HEK293 (cell line): ENCODE results near the gene CTSZ.

Experiments used
- CTCF ChIA-PET: fragments of 350-600 bp; formaldehyde crosslinking; extraction: SDS; loops from one replicate; lab custom pipeline; 2021; ENCODE audit warnings: antibody characterized with exemption; lab: Yijun Ruan, JAX
- POLR2A ChIA-PET: fragments of 300-600 bp; formaldehyde crosslinking; extraction: SDS; loops from one replicate; lab custom pipeline; 2020; ENCODE audit warnings: antibody characterized with exemption, inconsistent platforms; lab: Yijun Ruan, JAX
- H3K27ac ChIP-seq: fragments of 200-500 bp; sonication (Bioruptor generic); 2 replicates; pipeline ENCODE4 v1.5.1; 2014; ENCODE audit warnings: low read depth, low read length, control low read depth, inconsistent platforms; ENCODE audit errors: extremely low read depth
- H3K36me3 ChIP-seq, 2 experiments: fragments of 200-500 bp in 1 of 2; sonication (Bioruptor generic) in 1 of 2; 1 replicate in 1 of 2; 2 replicates in 1 of 2; pipeline ENCODE4 v1.5.1; 2014 to 2017; ENCODE audit warnings: inconsistent platforms in 2 of 2, low read length in 2 of 2; ENCODE audit not compliant: control insufficient read depth in 2 of 2, insufficient read depth in 1 of 2
- H3K4me1 ChIP-seq: fragments of 200-500 bp; sonication (Bioruptor generic); 2 replicates; pipeline ENCODE4 v1.5.1; 2014; ENCODE audit warnings: mild to moderate bottlenecking, low read length, inconsistent platforms; ENCODE audit not compliant: control insufficient read depth, insufficient read depth
- H3K4me3 ChIP-seq: 2 replicates; pipeline ENCODE4 v1.5.1; 2011; ENCODE audit warnings: low read depth, mild to moderate bottlenecking, control low read depth, low read length, moderate library complexity
- H3K9me3 ChIP-seq: fragments of 200-500 bp; sonication (Bioruptor generic); 2 replicates; pipeline ENCODE4 v1.5.1; 2014; ENCODE audit warnings: low read depth, low read length, inconsistent platforms; ENCODE audit not compliant: control insufficient read depth, insufficient read depth
- KLF10 ChIP-seq: fragments of 450-650 bp; IDR thresholded peaks from 2 replicates; pipeline ENCODE4 v1.5.1; 2018; ENCODE audit warnings: missing biosample characterization, mild to moderate bottlenecking, missing genetic modification characterization
- SALL2 ChIP-seq: fragments of 450-650 bp; formaldehyde crosslinking; IDR thresholded peaks from 2 replicates; pipeline ENCODE4 v1.5.0; 2017; ENCODE audit warnings: missing biosample characterization, mild to moderate bottlenecking, missing genetic modification characterization, borderline replicate concordance
- SP2 ChIP-seq: fragments of 450-650 bp; formaldehyde crosslinking; IDR thresholded peaks from 2 replicates; pipeline ENCODE4 v1.5.1; 2016; ENCODE audit warnings: missing biosample characterization, missing genetic modification characterization
- ZBTB17 ChIP-seq: fragments of 450-650 bp; formaldehyde crosslinking; IDR thresholded peaks from 2 replicates; pipeline ENCODE4 v1.5.1; 2016; ENCODE audit warnings: missing biosample characterization, missing genetic modification characterization
- ZFHX2 ChIP-seq: fragments of 450-650 bp; formaldehyde crosslinking; conservative IDR thresholded peaks from 2 replicates; pipeline ENCODE4 v1.5.1; 2016; ENCODE audit warnings: missing biosample characterization, missing genetic modification characterization
- ZIC2 ChIP-seq: fragments of 450-650 bp; formaldehyde crosslinking; IDR thresholded peaks from 2 replicates; pipeline ENCODE4 v1.5.1; 2016; ENCODE audit warnings: missing biosample characterization, missing genetic modification characterization
- ZNF133 ChIP-seq: fragments of 450-650 bp; formaldehyde crosslinking; IDR thresholded peaks from 2 replicates; pipeline ENCODE4 v1.5.1; 2016; ENCODE audit warnings: missing biosample characterization, missing genetic modification characterization
- ZNF2 ChIP-seq: fragments of 450-650 bp; formaldehyde crosslinking; IDR thresholded peaks from 2 replicates; pipeline ENCODE4 v1.5.1; 2016; ENCODE audit warnings: missing biosample characterization, missing genetic modification characterization
- ZNF221 ChIP-seq: fragments of 450-650 bp; formaldehyde crosslinking; IDR thresholded peaks from 2 replicates; pipeline ENCODE4 v1.5.1; 2017; ENCODE audit warnings: missing biosample characterization, missing genetic modification characterization, borderline replicate concordance
- ZNF302 ChIP-seq: fragments of 450-650 bp; formaldehyde crosslinking; IDR thresholded peaks from 2 replicates; pipeline ENCODE4 v1.5.1; 2016; ENCODE audit warnings: missing biosample characterization, missing genetic modification characterization, low read depth
- ZNF324 ChIP-seq: fragments of 450-650 bp; formaldehyde crosslinking; IDR thresholded peaks from 2 replicates; pipeline ENCODE4 v1.5.1; 2016; ENCODE audit warnings: missing biosample characterization, missing genetic modification characterization
- ZNF335 ChIP-seq: fragments of 450-650 bp; formaldehyde crosslinking; conservative IDR thresholded peaks from 2 replicates; pipeline ENCODE4 v1.5.1; 2016; ENCODE audit warnings: missing biosample characterization, missing genetic modification characterization
- ZNF354C ChIP-seq: fragments of 450-650 bp; formaldehyde crosslinking; IDR thresholded peaks from 2 replicates; pipeline ENCODE4 v1.5.1; 2016; ENCODE audit warnings: missing biosample characterization, missing genetic modification characterization, low read depth, borderline replicate concordance
- ZNF391 ChIP-seq: fragments of 450-650 bp; formaldehyde crosslinking; IDR thresholded peaks from 2 replicates; pipeline ENCODE4 v1.5.1; 2016; ENCODE audit warnings: low read depth, missing biosample characterization, missing genetic modification characterization, borderline replicate concordance
- ZNF394 ChIP-seq: fragments of 450-650 bp; formaldehyde crosslinking; IDR thresholded peaks from 2 replicates; pipeline ENCODE4 v1.5.1; 2016; ENCODE audit warnings: missing biosample characterization, missing genetic modification characterization, mild to moderate bottlenecking, moderate library complexity, borderline replicate concordance
- ZNF404 ChIP-seq: fragments of 450-650 bp; formaldehyde crosslinking; IDR thresholded peaks from 2 replicates; pipeline ENCODE4 v1.5.1; 2017; ENCODE audit warnings: missing biosample characterization, missing genetic modification characterization
- ZNF433 ChIP-seq: fragments of 450-650 bp; formaldehyde crosslinking; IDR thresholded peaks from 2 replicates; pipeline ENCODE4 v1.5.1; 2016; ENCODE audit warnings: missing biosample characterization, missing genetic modification characterization, low read depth
- ZNF571 ChIP-seq: fragments of 450-650 bp; formaldehyde crosslinking; IDR thresholded peaks from 2 replicates; pipeline ENCODE4 v1.5.0; 2017; ENCODE audit warnings: missing biosample characterization, missing genetic modification characterization
- ZNF585B ChIP-seq: fragments of 450-650 bp; formaldehyde crosslinking; IDR thresholded peaks from 2 replicates; pipeline ENCODE4 v1.5.1; 2016; ENCODE audit warnings: missing biosample characterization, missing genetic modification characterization
- ZNF621 ChIP-seq: fragments of 450-650 bp; formaldehyde crosslinking; IDR thresholded peaks from 2 replicates; pipeline ENCODE4 v1.5.1; 2017; ENCODE audit warnings: missing biosample characterization, missing genetic modification characterization
- ZNF624 ChIP-seq: fragments of 450-650 bp; formaldehyde crosslinking; IDR thresholded peaks from 2 replicates; pipeline ENCODE4 v1.5.1; 2017; ENCODE audit warnings: missing biosample characterization, missing genetic modification characterization
- ZNF791 ChIP-seq: fragments of 450-650 bp; formaldehyde crosslinking; IDR thresholded peaks from 2 replicates; pipeline ENCODE4 v1.5.1; 2016; ENCODE audit warnings: missing biosample characterization, missing genetic modification characterization
- ZNF843 ChIP-seq: fragments of 450-650 bp; formaldehyde crosslinking; IDR thresholded peaks from 2 replicates; pipeline ENCODE4 v1.5.1; 2016; ENCODE audit warnings: missing biosample characterization, missing genetic modification characterization
- ZSCAN16 ChIP-seq: fragments of 450-650 bp; formaldehyde crosslinking; IDR thresholded peaks from 2 replicates; pipeline ENCODE4 v1.5.1; 2016; ENCODE audit warnings: missing biosample characterization, missing genetic modification characterization
- ZXDB ChIP-seq: fragments of 450-650 bp; formaldehyde crosslinking; IDR thresholded peaks from 2 replicates; pipeline ENCODE4 v1.5.1; 2016; ENCODE audit warnings: missing biosample characterization, missing genetic modification characterization
- TF ChIP-seq, protein P1 (sequence below): sonication (generic); formaldehyde crosslinking; IDR thresholded peaks from 2 replicates; pipeline ENCODE4 v1.8.1; 2022; ENCODE audit warnings: mild to moderate bottlenecking, moderate library complexity, missing genetic modification reagents
- TF ChIP-seq, protein P2 (sequence below): fragments of 450-650 bp; formaldehyde crosslinking; IDR thresholded peaks from 2 replicates; pipeline ENCODE4 v1.5.1; 2016; ENCODE audit warnings: missing biosample characterization, missing genetic modification characterization
- TF ChIP-seq, protein P3 (sequence below): fragments of 450-650 bp; formaldehyde crosslinking; IDR thresholded peaks from 2 replicates; pipeline ENCODE4 v1.5.1; 2016; ENCODE audit warnings: missing biosample characterization, missing genetic modification characterization
- TF ChIP-seq, protein P4 (sequence below): fragments of 450-650 bp; formaldehyde crosslinking; IDR thresholded peaks from 2 replicates; pipeline ENCODE4 v1.5.1; 2016; ENCODE audit warnings: missing biosample characterization, missing genetic modification characterization
- TF ChIP-seq, protein P5 (sequence below): fragments of 450-650 bp; formaldehyde crosslinking; IDR thresholded peaks from 2 replicates; pipeline ENCODE4 v1.5.1; 2016; ENCODE audit warnings: missing biosample characterization, missing genetic modification characterization

CTSZ gene

DNA sequence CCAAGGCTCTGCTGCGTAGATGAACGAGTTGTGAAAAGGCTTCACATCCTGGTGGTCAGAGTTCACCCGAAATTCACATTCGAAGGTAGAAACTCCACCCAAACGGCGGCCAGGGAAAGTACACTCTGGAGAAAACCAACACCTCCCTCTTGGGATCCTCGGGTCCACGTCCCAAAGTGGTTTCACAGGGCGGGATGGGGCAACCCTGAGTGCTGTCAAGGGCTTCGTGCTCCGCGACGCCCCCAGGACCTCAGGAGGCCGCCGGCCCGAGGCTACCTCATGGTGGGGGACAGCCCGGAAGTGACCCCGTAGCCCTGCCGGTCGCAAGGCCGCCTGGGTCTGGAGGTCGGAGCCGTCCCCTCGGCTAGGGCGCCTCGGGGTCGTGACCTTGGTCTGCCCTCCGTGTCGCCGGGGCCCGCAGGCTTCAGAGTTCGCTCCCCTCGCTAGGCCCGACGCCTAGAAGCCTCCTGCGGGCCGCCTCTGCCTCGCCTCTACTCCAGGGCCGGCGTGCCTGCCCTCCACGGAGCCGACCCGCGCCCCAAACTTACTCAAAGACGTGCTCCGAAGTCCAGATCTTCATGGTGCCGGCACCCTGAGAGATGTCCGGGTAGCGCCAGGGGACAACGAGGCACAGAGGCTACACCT is 35.2 kb upstream of the CTSZ start, which contains the start of gene PRELID3B:
Gene PRELID3B, minus strand, starts transcription at position 636 of the 645 bp plus-strand sequence. Its CDS starts 56 bp downstream, at position 580.
- peak within 1 kb of the TSS; percentile 90 for H3K4me3 ChIP-seq
- H3K9me3 ChIP-seq, result no peaks in the 10 kb centered on the region
- peaks cover 2% of the 10 kb centered on the region; the same call in 1 of the 2 replicates for H3K4me1 ChIP-seq
- peak within 1 kb of the TSS; percentile 53; the same call in 1 of the 2 replicates for H3K27ac ChIP-seq
- POLR2A ChIA-PET, result interaction anchor here (0.6 to 3.6 kb wide), 5 partner anchors 8 to 180 kb away, joined by 3 to 28 read pairs (median 4); partner anchors contain the start of gene ATP5F1E
- CTCF ChIA-PET, result no interaction called here
- H3K36me3 ChIP-seq, result peaks cover 2 to 29% of the 10 kb centered on the region in 2 experiments; a peak in 2 of 3 replicates
- no peak for TF ChIP-seq ZNF791
- 0 out of 2 replicates have a peak, but pooled peaks have one; percentile 24 for TF ChIP-seq ZNF2
- TF ChIP-seq ZXDB (tag by site-specific recombination), result peak; percentile 80
- peak; percentile 92 for TF ChIP-seq ZNF335 (tag by site-specific recombination)
- TF ChIP-seq, protein P1, sequence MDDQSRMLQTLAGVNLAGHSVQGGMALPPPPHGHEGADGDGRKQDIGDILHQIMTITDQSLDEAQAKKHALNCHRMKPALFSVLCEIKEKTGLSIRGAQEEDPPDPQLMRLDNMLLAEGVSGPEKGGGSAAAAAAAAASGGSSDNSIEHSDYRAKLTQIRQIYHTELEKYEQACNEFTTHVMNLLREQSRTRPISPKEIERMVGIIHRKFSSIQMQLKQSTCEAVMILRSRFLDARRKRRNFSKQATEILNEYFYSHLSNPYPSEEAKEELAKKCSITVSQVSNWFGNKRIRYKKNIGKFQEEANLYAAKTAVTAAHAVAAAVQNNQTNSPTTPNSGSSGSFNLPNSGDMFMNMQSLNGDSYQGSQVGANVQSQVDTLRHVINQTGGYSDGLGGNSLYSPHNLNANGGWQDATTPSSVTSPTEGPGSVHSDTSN (CRISPR knock-in tag), result peak; percentile 30; the same call in 1 of the 2 replicates
- TF ChIP-seq ZIC2 (tag by site-specific recombination), result peak; percentile 52
- TF ChIP-seq, protein P2, sequence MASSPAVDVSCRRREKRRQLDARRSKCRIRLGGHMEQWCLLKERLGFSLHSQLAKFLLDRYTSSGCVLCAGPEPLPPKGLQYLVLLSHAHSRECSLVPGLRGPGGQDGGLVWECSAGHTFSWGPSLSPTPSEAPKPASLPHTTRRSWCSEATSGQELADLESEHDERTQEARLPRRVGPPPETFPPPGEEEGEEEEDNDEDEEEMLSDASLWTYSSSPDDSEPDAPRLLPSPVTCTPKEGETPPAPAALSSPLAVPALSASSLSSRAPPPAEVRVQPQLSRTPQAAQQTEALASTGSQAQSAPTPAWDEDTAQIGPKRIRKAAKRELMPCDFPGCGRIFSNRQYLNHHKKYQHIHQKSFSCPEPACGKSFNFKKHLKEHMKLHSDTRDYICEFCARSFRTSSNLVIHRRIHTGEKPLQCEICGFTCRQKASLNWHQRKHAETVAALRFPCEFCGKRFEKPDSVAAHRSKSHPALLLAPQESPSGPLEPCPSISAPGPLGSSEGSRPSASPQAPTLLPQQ (tag by site-specific recombination), result peak; percentile 25; the same call in 1 of the 2 replicates
- no peak for TF ChIP-seq ZNF621
- no peak for TF ChIP-seq ZNF302 (tag by site-specific recombination)
- peak; percentile 90 for TF ChIP-seq KLF10 (tag by site-specific recombination)
- TF ChIP-seq, protein P3, sequence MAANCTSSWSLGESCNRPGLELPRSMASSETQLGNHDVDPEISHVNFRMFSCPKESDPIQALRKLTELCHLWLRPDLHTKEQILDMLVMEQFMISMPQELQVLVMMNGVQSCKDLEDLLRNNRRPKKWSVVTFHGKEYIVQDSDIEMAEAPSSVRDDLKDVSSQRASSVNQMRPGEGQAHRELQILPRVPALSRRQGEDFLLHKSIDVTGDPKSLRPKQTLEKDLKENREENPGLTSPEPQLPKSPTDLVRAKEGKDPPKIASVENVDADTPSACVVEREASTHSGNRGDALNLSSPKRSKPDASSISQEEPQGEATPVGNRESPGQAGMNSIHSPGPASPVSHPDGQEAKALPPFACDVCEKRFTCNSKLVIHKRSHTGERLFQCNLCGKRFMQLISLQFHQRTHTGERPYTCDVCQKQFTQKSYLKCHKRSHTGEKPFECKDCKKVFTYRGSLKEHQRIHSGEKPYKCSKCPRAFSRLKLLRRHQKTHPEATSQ (tag by site-specific recombination), result 0 out of 2 replicates have a peak, but pooled peaks have one; percentile 48
- peak; percentile 63; the same call in 1 of the 2 replicates for TF ChIP-seq ZNF324 (tag by site-specific recombination)
- TF ChIP-seq ZNF354C (tag by site-specific recombination), result no peak
- no peak for TF ChIP-seq SALL2
- no peak for TF ChIP-seq ZNF133 (tag by site-specific recombination)
- TF ChIP-seq, protein P4, sequence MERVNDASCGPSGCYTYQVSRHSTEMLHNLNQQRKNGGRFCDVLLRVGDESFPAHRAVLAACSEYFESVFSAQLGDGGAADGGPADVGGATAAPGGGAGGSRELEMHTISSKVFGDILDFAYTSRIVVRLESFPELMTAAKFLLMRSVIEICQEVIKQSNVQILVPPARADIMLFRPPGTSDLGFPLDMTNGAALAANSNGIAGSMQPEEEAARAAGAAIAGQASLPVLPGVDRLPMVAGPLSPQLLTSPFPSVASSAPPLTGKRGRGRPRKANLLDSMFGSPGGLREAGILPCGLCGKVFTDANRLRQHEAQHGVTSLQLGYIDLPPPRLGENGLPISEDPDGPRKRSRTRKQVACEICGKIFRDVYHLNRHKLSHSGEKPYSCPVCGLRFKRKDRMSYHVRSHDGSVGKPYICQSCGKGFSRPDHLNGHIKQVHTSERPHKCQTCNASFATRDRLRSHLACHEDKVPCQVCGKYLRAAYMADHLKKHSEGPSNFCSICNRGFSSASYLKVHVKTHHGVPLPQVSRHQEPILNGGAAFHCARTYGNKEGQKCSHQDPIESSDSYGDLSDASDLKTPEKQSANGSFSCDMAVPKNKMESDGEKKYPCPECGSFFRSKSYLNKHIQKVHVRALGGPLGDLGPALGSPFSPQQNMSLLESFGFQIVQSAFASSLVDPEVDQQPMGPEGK (tag by site-specific recombination), result peak; percentile 66
- TF ChIP-seq ZBTB17 (tag by site-specific recombination), result peak; percentile 37; the same call in 1 of the 2 replicates
- TF ChIP-seq ZNF394 (tag by site-specific recombination), result peak; percentile 26; the same call in 1 of the 2 replicates
- TF ChIP-seq, protein P5, sequence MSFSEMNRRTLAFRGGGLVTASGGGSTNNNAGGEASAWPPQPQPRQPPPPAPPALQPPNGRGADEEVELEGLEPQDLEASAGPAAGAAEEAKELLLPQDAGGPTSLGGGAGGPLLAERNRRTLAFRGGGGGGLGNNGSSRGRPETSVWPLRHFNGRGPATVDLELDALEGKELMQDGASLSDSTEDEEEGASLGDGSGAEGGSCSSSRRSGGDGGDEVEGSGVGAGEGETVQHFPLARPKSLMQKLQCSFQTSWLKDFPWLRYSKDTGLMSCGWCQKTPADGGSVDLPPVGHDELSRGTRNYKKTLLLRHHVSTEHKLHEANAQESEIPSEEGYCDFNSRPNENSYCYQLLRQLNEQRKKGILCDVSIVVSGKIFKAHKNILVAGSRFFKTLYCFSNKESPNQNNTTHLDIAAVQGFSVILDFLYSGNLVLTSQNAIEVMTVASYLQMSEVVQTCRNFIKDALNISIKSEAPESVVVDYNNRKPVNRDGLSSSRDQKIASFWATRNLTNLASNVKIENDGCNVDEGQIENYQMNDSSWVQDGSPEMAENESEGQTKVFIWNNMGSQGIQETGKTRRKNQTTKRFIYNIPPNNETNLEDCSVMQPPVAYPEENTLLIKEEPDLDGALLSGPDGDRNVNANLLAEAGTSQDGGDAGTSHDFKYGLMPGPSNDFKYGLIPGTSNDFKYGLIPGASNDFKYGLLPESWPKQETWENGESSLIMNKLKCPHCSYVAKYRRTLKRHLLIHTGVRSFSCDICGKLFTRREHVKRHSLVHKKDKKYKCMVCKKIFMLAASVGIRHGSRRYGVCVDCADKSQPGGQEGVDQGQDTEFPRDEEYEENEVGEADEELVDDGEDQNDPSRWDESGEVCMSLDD (tag by site-specific recombination), result peak; percentile 86
- TF ChIP-seq ZNF571 (tag by site-specific recombination), result no peak
- no peak for TF ChIP-seq ZSCAN16 (tag by site-specific recombination)
- no peak for TF ChIP-seq ZNF221 (tag by site-specific recombination)
- TF ChIP-seq ZNF433 (tag by site-specific recombination), result no peak
- TF ChIP-seq SP2 (tag by site-specific recombination), result no peak; the same call in 1 of the 2 replicates
- TF ChIP-seq ZNF624, result no peak
- no peak for TF ChIP-seq ZNF404
- TF ChIP-seq ZNF585B (tag by site-specific recombination), result 0 out of 2 replicates have a peak, but pooled peaks have one; percentile 6
- TF ChIP-seq ZNF391, result peak; percentile 39
- TF ChIP-seq ZNF843 (tag by site-specific recombination), result no peak
- TF ChIP-seq ZFHX2 (tag by site-specific recombination), result peak; percentile 8; the same call in 1 of the 2 replicates
